NCI-H1930 (cell line): ENCODE data around the gene PCBP3.

Experiments
- DNase-seq, 2 experiments: peaks; one replicate each; lab custom pipeline; 2025; lab: John Stamatoyannopoulos, UW

PCBP3 gene

DNA sequence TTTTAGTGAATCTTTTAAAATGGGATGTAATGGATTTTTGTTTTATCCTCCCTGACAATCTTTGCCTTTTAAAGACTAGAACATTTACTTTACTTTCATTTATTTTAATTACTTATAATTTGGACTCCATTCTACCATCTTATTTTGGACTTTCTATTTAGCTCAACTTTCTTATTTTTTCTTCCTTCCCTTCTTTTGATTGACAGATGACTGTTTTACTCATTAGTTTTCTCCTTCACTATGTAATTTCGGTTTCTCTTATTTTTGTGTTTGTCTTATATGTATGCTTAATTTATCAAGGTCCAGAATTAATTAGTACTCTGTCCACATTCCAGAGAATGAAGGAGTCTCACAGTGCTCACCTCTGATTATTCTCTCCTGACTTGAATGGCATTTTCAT is 109.9 kb downstream of the PCBP3 start:
- no peak for DNase-seq

DNA sequence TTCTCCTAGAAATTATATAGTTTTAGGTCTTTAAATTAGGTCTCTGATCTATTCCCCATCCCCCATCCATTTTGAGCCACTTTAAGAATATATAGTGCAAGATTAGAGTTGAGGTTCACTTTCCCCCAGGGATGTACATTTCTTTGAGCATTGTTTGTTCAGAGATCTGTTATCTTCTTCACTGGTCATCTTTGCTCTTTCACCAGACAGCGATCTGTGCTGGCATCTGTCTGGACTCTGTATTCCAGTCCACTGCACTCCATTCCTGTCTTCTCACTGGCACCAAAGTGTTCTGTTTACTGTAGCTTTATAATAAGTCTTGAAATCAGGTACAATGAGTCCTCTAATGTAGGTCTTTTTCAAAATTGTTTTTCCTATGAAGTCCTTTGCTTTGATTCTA is 112.5 kb downstream of the PCBP3 start:
- DNase-seq, result no peak

DNA sequence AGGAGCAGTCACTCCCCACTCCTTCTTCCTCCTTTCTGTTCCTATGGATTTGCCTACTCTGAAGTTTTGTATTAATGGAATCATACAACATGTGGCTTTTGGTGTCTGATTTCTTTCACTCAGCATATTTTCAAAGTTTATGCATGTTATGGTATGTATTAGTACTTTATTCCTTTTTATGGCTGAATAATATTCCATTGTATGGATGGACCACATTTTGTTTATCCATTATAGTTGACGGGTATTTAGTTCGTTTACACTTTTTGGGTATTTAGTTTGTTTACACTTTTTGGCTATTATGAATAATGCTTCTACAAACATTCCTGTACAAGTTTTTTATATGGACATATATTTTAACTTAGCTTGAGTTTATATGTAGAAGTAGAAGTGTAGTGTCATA is 113.1 kb downstream of the PCBP3 start:
- DNase-seq, result no peak

DNA sequence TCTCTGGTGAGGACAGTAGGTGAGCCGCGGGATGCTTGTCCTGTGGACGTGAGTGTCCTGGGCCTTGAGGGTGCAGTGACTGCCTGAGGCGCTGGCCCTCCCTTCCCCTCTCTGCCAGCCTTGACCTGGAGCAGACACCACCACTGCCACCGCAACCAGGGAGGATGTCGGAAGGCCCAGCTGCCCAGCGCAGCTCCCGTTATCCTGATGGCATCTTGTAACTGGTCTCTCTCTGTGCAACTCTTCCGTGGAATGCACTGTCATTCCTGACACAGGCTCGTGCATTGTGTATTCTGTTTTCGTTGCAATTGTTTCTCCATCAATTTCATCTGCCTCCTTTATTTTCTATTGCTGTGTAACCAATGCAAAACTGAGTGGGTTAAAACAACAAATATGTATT is 118.2 kb downstream of the PCBP3 start:
- no peak for DNase-seq

DNA sequence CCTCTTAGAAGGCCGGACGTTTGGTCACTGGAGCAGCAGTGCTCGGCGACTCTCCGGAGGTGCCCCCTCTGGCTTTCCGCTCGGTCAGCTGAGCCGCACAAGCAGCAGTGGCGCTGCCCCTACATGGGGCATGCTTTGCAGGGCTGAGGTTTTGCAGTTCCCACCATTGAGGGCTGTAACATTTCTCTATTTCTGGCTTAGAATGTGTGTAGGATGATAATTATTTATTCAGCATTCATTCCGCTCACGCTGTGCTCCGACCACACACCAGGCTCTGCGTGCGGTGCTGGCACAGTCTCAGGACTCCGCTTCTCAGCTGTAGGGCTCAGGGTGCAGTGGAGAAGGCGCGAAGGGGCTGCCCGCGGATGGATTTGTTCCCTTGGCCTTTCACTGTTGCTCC is 119.5 kb downstream of the PCBP3 start:
- DNase-seq, result no peak

DNA sequence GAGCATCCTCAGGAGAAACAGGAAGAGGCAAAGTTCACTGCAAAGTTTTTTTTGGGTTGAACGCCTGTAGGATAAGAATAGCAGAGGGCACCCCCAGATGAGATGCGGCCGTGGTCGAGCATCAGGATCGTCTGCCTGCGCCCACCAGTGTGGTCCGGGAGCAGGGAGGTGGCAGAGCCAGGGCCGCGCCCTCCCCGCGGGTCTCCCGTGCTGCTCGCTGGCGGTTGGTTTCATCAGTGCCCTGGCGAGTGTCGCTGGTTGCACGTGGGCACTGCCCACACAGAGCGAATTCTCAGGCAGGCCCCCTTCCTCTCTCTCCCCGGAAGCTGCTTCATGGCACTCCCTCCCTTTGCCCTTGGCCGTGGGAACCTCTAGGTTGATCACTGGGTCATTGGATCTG is 120.0 kb downstream of the PCBP3 start:
- no peak for DNase-seq

DNA sequence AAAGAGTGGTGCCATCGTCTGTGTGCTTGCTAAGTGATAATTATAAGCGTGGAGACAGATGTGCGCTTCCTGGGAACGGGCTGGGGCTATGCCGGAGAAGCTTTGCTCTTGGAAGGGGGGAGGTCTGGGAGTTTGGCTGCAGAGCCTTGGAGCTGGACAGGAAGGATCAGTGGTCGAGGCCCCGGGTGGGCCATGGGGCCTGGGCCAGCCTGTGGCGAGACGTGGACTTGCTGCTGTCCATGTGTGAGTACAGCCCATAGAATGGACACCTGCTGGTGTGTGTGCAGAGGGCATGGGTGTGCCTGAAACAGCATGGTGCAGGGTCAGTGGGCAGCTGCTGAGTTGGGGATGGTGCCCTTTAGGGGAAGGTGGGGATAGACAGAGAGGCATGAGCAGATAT is 121.3 kb downstream of the PCBP3 start:
- no peak for DNase-seq

DNA sequence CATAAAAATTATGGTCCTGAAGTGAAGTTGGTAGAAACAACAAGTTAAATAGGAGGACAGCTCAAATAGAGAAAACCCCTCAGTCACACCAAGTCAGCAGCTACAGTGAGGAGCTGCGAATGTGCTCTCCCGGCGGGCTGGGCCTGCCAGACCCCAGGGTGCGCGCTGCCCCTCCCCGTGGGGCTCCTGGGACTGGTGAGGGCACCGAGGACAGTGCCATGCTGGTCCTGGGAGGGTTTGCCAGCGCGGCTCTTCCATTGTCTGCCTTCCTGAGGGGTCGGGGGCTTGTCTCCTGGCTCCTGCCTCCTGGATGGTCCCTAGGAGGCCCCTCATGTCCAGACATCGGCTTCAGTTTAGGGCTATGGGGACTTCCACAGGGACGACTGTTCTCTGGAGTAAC is 121.8 kb downstream of the PCBP3 start:
- DNase-seq, result no peak

DNA sequence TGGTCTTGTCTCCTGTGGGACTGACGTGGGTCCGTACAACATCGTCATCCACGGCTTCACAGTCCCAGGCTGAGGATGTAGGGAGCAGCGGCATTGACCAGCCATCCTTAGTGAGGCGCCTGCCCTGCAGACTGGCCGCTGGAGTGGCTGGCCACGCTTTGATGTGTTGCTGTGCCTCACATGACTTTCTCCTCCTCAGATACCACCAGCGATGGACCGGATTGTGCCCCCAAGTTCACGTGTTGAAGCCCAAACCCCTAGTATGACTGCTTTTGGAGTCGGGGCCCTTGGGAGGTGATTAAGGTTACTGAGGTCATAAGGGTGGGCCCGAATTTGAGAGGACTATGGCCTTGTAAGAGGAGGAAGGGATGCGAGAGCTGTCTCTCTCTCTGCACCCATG is 122.5 kb downstream of the PCBP3 start:
- DNase-seq, result no peak

DNA sequence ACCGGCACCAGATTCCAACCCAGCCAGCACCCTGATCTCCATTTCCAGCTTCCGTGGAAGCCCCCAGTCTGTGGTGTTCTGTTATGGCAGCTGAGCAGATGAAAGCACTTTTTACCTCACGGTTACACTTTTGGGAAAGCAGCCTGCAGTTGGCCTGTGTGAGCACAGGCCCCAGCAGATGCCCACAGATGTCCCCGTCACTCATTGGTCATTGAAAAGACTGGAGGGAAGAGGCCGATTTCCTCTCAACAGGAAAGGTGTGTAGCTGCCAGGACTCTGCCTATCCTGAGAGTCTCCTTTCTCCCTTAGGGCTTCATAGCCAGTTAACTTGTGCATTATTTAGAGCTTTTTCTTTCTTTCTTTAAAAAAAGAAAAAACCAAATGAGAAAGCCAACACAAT is 123.0 kb downstream of the PCBP3 start:
- no peak for DNase-seq

DNA sequence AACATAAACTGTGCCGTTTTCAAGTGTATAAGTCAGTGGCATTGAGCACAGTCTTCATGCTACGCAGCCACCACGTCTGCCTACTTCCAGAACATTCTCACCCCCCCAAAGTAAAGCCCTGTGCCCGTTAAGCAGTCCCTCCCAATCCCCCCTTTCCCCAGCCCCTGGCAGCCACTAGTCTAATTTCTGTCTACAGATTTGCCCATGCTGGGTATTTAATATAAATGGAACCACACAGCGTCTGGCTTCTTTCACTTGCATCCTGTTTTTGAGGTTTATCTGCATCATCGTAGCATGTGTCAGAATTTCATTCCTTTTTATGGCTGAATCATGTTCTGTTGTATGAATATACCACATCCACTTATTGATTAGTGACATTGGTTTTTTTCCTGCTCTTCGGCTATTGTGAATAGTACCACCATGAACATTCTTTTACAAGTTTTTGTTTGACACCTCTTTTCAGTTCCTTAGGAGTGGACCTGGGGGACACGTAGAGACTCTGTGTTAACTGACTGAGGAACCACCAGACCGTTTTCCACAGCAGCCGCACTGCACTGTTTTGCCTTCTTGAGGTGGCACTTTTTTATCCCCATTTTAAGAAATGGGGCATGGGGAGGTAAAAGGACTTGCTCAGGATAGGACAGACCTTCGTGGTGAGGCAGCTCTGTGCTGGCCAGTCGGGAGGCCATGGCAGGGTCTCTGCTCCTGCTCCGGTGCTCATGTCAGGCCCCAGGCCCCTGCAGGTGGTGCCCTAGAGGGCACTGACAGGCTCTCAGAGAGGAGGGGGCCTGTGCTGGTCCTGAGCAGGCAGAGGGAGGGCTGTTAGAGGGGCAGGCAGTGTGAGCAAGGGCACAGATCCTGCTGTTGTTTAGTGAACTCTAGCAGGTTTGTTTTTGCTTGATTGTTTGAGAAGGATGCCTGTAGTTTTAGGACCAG is 123.8 kb downstream of the PCBP3 start:
- no peak for DNase-seq

DNA sequence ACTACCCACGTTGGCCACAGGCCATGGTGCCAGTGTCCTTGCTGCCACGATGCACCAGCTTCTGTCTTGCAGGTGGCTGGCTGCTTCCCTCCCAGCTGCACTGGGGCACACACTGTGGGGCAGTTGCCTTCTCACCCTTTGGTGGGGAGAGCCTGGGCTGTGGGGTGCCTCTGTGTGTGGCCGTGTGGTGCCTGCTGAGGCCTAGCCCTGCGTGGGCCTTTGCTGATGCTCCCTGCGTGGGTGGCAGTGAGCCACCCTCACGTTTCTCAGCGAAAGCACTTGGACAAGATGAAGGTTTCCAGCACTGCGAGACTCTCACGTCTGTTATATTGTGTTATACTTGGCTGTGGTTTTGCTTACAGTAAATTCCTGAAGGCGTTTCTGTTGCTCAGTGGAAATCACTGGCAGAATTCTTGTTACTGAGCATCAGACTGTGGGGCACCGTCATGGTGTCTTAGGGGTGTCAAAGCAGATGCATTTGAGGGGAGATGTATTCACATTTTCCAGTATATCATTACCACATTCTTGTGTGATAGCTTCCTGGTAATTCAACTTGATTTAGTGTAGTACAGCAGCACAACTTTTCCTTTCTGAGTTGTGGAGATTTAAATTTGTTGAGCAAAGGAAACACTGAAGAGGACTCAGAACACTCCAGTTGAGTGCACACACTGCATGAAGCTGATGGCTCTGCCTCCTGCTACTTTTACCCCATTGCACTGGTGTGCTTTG is 124.7 kb downstream of the PCBP3 start:
- DNase-seq, result no peak

DNA sequence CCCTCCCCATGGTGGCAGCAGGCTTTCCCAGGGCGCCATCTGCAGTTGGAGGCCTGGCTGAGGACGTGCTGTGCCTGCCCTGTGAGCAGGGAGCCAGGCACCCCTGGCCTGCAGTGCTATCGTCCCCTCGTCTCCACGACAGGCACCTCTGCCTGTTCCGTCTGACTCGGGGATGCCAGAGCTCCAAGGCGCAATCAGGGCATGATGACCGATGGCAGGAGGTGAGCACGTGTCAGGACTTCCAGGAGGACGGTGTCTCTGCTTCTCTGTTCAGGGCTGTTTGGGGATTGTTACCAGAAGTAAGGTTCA is 125.2 kb downstream of the PCBP3 start:
- DNase-seq, result no peak

DNA sequence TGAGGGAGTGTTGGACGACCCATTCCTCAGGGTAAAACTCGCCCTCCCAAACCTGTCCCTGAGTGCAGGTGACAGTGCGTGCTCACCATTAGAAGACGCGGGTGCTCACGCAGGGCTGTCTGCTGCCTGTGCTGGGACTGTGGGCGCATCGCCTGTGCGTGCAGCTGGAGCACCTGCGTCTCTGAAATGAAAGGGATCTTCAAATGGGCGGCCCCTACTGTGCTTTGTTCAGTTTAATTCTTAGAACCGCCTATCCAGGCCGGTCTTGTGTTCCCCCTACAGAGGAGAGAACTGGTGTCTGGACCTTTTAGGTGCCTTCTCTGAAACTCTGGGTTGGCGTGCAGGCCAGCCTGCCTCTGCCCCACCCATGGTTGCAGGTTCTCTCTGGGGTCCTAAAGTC is 125.8 kb downstream of the PCBP3 start:
- no peak for DNase-seq

DNA sequence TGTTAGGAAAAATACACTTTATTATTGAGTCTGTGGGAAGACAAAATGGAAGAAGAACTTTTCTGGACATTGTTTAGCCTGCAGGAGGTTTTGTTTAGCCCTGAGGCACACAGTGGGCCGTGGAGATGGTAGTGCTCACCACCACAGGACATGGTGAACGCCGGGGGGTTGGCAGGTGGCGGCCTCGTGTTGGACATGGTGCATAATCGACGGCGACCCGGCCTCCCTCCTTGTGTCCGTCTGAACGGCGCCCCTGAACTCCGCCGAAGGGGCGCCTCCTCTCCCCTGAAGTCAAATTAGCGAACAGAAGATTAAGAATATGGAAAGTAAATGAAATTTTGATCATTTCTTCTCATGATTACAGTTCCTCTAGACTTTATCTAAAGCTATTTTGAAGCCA is 126.4 kb downstream of the PCBP3 start:
- no peak for DNase-seq

DNA sequence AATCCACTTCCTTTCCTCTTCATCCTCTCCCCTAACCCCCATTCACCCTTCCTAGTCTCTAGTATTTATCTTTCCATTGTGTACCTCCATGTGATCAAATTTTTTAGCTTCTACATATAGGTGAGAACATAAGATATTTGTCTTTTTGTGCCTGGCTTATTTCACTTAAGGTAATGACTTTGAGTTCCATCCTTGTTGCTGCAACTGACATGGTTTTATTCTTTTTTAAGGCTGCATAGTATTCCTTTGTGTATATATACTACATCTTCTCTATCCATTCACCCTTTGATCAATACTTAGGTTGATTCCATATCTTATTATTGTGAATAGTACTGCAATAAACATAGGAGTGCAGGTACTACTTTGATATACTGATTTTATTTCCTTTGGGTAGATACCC is 128.7 kb downstream of the PCBP3 start:
- DNase-seq, result no peak

DNA sequence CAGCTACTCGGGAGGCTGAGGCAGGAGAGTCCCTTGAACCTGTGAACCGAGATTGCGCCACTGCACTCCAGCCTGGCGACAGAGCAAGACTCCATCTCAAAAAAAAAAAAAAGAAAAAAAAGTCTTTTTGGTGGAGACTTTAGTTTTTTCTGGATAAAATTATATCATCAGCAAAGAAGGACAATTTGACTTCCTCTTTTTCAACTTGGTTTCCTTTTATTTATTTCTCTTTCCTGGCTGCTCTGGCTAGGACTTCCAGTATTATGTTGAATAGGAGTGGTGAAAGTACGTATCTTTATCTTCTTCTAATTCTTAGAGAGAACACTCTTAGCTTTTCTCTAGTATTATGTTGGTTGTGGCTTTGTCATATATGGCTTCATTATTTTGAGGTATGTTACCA is 130.8 kb downstream of the PCBP3 start:
- DNase-seq, result no peak

DNA sequence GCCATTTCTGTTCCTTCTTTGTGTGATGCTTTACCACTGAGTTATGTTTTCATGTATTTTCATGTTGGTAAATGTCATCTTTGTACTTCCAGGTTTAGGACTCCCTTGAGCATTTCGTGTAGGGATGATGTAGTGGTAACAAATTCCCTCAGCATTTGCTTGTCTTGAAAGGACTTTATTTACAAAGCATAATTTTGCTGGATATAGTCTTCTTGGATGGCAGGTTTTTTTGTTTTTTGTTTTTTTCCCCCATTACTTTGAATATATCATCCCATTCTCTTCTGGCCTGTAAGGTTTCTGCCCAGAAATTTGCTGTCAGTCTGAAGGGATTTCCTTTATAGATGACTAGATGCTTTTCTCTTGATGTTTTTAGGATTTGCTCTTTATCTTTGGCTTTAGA is 133.4 kb downstream of the PCBP3 start:
- DNase-seq, result no peak

DNA sequence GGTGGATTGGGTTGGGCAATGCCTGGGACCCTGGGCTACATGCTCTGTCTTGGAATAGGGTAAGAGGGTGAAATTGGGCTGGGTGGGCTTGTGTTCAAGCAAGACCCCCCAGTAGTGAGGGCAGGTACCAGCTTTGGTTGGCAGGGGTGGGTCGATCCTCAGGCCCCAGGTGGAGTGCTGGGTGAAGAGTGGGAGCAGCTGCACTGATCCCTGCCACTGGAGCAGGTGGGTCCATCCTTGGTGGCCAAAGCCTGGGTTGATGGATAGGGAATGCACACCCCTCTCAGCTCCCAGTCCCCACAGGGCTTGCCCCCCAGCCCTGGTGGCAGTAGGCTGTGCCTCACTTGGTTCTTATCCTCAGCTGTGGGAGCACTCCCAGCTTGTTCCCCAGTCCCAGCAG is 135.2 kb downstream of the PCBP3 start:
- no peak for DNase-seq

DNA sequence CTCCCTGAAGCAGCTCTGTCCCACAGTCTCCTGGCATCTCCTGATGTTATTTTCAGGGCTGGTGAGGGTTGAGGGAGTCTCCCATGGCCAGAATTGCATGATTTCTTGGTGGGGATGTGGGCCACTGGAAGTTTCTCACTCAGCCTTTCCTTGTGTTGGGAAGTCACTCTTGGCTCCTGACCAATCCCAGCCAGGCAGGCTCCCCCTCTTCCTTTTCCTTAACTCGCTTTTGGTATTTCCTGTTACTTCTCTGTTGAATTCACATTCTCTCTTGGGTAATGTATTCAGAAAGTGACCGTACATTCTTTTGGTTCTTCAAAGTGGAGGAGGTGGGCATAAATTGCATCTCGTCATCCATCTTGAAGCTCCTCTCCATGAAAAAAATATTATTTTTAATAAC is 135.7 kb downstream of the PCBP3 start:
- no peak for DNase-seq

DNA sequence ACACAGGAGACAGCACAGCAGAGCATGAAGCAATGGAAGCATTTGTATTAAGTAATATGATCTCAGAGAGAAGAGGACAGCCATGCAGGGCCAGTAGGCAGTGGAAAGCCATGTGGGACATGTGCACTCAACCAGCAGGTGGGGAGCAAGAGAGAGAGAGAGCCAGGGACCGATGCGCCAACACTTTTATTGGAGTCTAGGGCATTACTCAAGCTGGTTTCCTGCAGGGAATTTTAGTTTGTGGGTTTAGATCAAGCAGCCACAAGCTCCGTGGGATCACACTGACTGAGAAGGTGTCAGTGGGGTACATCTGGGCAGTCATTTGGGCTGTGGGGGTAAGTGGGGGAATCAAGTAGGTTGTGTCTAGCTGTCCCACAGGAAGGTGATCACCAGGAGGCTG is 137.1 kb downstream of the PCBP3 start:
- DNase-seq, result no peak

DNA sequence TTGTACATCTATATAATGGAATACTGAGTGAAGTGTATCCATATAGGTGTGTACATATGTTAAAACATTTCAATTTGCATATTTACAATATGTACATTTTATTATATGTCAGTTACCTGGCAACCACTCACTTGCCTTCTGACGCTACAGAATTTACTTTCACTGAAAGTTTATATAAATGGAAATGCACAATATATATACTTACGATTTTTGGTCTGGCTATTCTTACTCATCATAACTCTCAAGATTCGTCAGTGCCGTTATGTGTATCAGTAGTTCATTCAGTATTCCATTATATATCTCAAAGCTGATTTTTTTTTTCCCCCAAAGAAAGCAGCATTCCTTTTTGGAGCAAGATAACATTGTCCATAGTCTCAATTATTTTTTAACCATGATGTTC is 138.2 kb downstream of the PCBP3 start:
- DNase-seq, result no peak

DNA sequence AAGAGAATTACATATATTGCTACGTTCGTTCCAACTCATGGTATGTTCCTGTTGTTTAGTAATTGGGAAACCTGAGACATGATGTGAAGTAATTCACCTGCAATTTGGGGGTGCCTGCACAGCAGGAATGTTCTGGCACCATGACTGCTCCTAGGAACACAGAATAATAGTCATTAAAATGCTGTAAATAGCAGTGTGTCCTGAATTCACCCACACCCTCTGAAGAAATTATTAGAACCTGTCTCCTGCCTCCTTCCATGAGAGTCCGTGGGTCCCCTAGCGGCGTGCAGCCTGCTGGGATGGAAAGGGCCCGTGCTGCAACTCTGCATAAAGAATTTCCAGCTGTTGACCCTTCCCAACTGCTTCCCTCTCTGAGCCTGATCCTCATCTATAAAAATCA is 143.1 kb downstream of the PCBP3 start:
- DNase-seq, result no peak

DNA sequence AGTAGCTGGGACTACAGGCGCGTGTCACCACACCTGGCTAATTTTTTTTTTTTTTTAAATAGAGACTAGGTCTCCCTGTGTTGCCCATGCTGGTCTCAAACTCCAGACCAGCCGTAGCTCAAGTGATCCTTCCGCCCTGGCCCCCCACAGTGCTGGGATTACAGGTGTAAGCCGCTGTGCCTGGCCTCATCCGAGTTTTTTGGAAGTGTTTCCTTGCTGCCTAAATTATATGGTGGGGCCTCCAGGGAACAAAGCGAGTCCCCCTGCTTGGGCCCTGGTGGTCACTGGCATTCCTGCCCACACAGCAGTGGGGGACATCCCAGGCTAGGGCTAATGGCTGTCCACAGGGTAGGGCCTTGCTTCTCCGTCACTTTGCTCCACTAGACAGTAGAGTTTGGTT is 143.8 kb downstream of the PCBP3 start:
- DNase-seq, result no peak
